HG02885 (cell line): Measurements from ENCODE around the gene RALY.

ENCODE experiments used
- ATAC-seq: cut with Tn5 transposase; IDR thresholded peaks from one replicate; pipeline ENCODE4 v1.9.1; 2021; ENCODE audit warnings: mild to moderate bottlenecking; ENCODE audit not compliant: unreplicated experiment, poor library complexity

RALY gene

GRCh38 chr20:33993576-33994221, at the start of gene RALY:
TSS of gene RALY (plus strand) at chr20:33993911. CDS start at chr20:34072075, 78,164 bp downstream.
- ATAC-seq = peak; percentile 71

GRCh38 chr20:33944914-33945313, 48.8 kb upstream of the RALY start:
- no peak for ATAC-seq

GRCh38 chr20:33945391-33946081, 48.2 kb upstream of the RALY start:
- ATAC-seq = no peak

- ATAC-seq = no peak
Observed at GRCh38 chr20:33947709-33948295, 45.9 kb upstream of the RALY start.

GRCh38 chr20:33948480-33948879, 45.2 kb upstream of the RALY start:
- no peak for ATAC-seq

- ATAC-seq = no peak
Observed at GRCh38 chr20:33951171-33951570, 42.5 kb upstream of the RALY start.

- ATAC-seq = no peak
Observed at GRCh38 chr20:33954504-33954903, 39.2 kb upstream of the RALY start.

GRCh38 chr20:33963751-33964150, 30.0 kb upstream of the RALY start:
- ATAC-seq = no peak

- no peak for ATAC-seq
Observed at GRCh38 chr20:33964441-33964840, 29.3 kb upstream of the RALY start.

GRCh38 chr20:33967126-33967525, 26.6 kb upstream of the RALY start:
- no peak for ATAC-seq

- ATAC-seq = no peak
Observed at GRCh38 chr20:33969563-33969962, 24.1 kb upstream of the RALY start.

- no peak for ATAC-seq
Observed at GRCh38 chr20:33970229-33970628, 23.5 kb upstream of the RALY start.

GRCh38 chr20:33971147-33971975, 22.4 kb upstream of the RALY start:
- no peak for ATAC-seq

- no peak for ATAC-seq
Observed at GRCh38 chr20:33976959-33977358, 16.8 kb upstream of the RALY start.

- no peak for ATAC-seq
Observed at GRCh38 chr20:33977535-33977934, 16.2 kb upstream of the RALY start.

GRCh38 chr20:33979094-33979493, 14.6 kb upstream of the RALY start:
- ATAC-seq = no peak

GRCh38 chr20:33981347-33981746, 12.4 kb upstream of the RALY start:
- ATAC-seq = no peak

- ATAC-seq = no peak
Observed at GRCh38 chr20:33981964-33982363, 11.7 kb upstream of the RALY start.

GRCh38 chr20:33983371-33983770, 10.3 kb upstream of the RALY start:
- no peak for ATAC-seq

- no peak for ATAC-seq
Observed at GRCh38 chr20:33984182-33984719, 9.5 kb upstream of the RALY start.

GRCh38 chr20:33985280-33985679, 8.4 kb upstream of the RALY start:
- no peak for ATAC-seq
